NAMALWA (cell line): Measurements from ENCODE around the gene FBXO31.
"Not testable (repeated sequence)": the region's sequence is repeated elsewhere in the genome, so short reads cannot be mapped to it uniquely, and the experiment has no call there.

ENCODE experiments used
- DNase-seq: peaks from one replicate; pipeline ENCODE4 v3.0.0-alpha.2; 2015; ENCODE audit warnings: low spot score

The FBXO31 gene

GRCh38 chr16:87411375-87412271, 28.0 kb upstream of the FBXO31 start:
- no peak for DNase-seq

- DNase-seq: no peak
Observed at GRCh38 chr16:87410968-87411367, 27.4 kb upstream of the FBXO31 start.

GRCh38 chr16:87410530-87410929, 27.0 kb upstream of the FBXO31 start:
- DNase-seq: no peak

- DNase-seq: no peak
Observed at GRCh38 chr16:87409781-87410180, 26.2 kb upstream of the FBXO31 start.

DNA sequence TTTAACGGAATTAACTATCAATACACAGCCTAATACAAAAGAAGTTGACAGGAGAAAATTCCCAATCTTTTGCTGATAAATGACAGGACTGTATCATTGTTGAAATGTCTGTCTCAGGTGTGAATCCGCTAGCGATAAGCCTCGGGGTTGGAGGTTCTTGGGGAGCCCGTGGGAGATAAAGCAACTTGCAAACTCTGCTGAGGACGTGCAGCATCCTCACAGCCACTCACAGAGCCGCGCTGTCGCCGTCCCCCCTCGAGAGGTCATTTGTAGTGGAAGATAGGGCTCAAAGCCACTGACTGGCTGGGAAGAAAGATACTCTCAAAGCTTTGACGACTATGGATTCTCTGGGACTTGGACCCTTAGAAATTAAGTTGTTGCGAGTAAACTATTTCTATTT, 25.6 kb upstream of the FBXO31 start:
- no peak for DNase-seq

- no peak for DNase-seq
Observed at GRCh38 chr16:87407511-87408112, 24.0 kb upstream of the FBXO31 start.

- no peak for DNase-seq
Observed at GRCh38 chr16:87406495-87407088, 23.0 kb upstream of the FBXO31 start.

GRCh38 chr16:87404764-87405625, 21.4 kb upstream of the FBXO31 start:
- DNase-seq: peak; percentile 52

DNA sequence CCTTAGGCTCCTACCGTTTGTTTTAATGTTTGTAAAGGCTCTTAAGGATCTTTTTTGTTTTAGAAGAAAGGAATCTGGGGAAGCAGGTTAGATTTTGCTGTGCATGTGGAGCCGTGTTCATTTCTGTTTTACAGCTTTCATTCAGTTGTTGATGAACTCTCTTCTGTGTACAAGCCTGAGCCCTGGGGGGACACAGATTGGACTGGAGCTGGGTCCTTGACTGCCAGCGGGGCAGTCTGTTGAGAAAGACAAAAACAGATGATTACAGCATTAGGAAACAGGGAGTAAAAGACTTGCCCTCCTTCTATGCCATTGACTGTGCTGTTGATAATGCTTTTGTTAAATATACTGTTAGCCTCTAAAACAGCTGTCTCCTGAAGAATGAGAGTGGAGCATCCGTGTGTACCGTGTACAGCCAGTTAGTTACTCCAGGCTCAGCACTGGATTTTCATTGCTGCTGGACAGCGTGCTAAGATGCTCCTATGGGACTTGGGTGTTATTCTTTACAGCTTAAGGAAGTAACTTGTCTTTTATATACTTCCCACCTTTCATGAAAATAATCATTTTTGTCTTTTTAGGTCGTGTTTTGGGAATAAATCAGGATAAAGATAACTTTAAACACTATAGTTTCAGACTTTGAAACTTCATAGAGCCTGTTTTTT, 11.7 kb upstream of the FBXO31 start:
- DNase-seq: no peak

DNA sequence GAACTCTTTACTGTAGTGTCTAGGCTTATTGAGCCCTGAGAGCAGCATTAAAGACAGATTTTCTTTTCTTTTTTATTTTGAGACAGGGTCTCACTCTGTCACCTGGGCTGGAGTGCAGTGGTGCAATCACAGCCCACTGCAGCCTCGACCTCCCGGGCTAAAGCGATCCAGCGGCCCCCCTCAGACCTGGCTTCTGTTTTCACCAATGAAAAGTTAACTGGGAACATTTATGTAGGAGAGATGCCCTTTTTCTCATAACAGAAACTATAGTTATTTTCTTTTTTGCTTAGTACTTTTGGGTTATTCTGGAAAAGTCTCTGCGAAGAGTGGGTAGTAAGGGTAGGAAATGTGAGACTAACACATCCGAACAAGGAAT, 10.1 kb upstream of the FBXO31 start:
- no peak for DNase-seq

DNA sequence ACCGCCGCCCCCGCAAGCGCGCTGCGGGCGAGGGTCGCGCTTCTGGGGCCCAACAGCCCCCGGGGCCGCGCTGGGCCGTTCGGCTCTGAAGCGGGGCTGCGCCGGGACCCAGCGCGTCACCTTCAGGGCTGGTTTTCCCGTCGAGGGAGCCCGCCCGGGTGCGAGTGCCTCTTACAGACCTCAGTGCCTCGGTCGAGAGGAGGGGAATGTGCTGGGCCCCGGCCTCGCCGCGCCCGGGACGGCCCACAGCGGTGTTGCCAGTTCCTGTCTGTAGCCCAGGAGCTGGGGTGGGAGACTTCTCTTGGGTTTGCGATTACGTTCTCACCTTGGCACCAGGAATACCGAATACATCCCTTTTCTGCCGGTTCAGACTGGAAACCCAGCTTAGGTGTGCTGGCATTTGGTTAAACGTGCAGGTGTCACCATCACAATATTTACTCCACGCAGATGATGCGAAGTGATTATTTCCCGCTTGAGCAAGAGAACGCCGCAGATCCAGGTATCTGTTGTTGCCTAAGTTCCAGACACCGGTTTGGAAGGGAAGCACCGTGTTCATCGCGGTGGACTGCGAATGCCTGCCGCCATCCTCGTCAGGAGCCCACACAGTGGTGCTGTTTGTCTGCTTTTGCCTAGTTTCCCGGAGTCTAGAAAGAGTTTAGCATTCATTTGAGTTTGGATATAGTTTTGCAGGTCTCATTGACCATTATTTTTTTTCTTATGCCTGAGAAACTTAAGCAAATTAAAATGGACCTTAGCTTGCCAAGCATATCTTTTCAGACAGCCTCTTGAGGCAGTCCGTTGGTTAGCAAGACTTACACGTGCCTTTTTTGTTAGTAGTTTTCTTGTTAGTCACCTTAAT, 9.5 kb upstream of the FBXO31 start:
- DNase-seq: peak; percentile 65

DNA sequence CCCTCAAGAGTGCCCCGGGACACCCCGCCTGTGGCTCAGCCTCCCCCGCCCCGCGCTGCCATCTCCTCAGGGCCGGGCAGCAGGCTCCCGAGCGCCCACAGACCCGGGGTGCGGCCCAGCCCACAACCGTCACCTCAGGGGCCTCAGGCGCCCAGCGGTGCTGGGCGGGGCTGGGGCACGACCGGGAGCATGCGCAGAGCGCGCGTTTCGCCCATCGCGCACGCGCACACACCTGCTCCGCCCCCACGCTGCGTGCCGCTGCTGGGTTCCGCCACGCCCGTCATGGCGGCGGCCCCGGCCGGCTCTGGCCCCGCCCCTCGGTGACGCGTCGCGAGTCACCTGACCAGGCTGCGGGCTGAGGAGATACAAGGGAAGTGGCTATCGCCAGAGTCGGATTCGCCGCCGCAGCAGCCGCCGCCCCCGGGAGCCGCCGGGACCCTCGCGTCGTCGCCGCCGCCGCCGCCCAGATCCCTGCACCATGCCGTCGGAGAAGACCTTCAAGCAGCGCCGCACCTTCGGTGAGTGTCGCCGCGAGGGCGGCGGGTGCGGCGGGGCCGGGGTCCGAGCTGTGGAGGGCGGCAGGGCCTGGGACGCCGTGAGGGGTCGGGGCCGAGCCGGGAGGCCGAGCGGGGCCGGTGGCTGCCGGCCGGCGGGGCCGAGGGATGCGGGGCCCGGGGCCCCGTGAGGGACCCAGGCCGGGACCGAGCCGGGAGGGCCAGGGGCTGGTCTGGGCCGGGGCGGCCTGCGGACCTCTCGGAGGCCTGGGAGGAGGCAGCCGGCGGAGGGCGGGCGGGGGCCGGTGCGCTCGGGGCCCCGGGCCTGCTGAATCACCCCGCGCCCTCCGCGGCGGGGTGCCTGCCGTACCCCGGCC, 8.6 kb upstream of the FBXO31 start, which contains the start of gene MAP1LC3B:
Gene MAP1LC3B (plus strand): TSS at position 387 of the 871 bp plus-strand sequence. CDS start 92 bp downstream, at position 479.
- DNase-seq: peak; percentile 96

DNA sequence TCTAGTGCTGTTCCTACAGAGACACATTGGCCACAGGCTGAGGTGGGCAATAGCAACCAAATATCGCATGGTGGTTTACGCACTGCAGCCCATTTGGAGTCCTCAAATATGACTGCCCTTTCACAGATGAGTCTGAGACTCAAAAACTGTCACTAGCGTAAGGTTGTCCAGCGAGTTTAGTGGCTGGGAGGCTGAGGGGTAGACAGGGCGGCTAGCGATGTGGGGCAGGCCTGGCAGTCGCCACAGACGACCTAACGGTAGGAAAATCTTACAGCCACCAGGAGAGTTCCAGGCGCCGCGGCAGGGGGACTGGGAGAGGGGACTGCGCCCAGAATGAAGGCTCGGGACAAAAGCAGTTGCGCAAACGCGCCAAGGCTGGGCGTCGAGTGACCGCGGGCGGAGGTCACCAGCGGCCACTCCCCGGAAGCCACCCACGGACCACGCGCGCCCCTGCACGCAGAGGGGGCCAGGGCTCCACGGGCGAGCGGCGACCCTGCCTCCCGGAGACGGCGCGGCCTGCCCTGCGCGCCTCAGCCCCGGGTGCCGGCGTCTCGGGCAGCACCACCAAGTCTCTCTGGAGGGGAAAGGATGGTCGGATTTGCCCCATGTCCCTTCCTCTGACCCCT, 7.9 kb upstream of the FBXO31 start:
- DNase-seq: no peak

DNA sequence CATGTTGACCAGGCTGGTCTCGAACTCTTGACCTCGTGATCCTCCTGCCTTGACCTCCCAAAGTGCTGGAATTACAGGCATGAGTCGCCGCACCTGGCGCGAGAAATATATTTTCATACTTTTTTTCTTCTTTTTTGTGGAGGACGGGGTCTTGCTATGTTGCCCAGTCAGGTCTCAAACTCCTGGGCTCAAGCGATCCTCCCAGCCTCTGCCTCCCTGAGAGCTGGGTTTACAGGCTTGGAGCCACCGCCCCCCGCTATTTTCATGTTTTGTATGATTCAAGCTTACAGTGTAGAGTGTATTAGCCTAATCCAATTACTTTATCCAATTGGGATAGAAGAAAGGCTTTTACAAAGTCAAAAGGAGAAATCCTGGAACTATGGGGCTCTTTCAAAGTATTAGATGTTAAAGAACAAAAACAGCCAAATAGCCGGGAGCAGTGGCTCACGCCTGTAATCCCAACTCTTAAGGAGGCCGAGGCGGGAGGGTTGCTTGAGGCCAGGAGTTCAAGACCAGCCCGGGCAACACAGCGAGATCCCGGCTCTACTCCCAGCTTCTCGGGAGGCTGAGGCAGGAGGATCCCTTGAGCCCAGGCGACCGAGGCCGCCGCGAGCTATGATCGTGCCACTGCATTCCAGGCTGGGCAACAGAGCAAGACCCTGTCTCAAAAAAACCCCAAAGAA, 7.2 kb upstream of the FBXO31 start:
- DNase-seq: no peak

- not testable (repeated sequence) for DNase-seq
Observed at GRCh38 chr16:87389914-87390313, 6.3 kb upstream of the FBXO31 start.

GRCh38 chr16:87389245-87389644, 5.7 kb upstream of the FBXO31 start:
- DNase-seq: no peak

DNA sequence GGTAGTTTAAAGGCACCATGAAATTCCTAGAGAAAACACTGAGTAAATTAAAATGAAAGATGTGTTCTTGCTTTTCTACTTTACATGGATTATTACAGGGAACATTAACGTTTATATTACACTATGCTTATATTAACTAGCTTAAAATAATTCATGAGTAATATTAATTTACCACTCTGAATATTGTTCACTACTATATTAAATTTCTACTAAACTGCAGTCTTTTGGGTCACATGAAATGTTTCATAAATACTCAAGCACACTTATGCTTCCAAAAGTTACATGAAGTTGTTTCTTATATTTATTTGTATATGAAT, 5.2 kb upstream of the FBXO31 start:
- no peak for DNase-seq

DNA sequence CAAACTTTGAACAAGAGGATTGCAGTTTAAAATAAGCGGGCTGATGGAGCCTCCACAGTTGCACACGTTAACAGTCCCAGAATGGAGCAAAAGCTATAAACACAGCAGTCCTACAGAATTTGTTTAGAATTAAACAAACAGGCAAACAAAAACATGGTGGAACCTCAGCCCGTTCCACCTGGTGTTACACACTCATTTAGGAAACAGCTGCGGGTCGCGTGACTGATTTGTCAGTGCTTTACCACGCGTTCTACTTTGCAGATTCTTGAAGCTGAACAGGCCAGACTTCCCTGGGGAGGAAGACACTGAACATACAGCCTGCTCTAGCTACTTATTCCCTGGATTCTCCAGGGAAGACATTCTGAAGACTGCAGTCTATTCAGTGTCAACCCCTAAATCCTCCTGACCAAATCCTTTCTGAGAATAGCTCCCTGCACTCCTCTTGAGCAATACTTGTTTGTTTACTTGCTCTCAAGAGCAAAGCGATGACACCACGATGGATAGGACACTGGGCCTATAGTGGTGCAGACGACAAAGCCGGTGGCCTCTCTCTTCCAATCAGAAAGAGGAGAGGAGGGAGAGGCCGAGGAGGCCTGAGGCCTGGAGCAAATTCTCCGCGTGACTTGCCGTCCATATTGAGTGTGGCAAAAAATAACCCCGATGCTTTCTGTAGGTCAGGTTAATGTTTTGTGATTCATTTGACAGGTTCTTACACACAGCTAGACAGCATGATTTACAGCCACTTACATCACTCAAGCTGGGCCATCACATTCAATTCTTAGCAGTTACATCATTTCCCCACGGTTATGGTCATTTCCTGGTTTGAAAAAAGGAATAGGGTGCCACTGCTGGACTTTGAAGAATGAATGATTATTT, 4.6 kb upstream of the FBXO31 start:
- peak; percentile 99 for DNase-seq
